GM12878 (cell line): ENCODE measurements around the gene ITGAV. TPM values are rescaled to one million over a fixed set of nuclear protein-coding genes. Genes with fewer than 3 reads are reported as not detected.

ENCODE experiments used
- ATAC-seq: fragments of 200-7000 bp; cut with Tn5 transposase; 3 replicates; pipeline ENCODE4 v1.9.1; 2020; ENCODE audit warnings: mild to moderate bottlenecking, moderate library complexity
- BruUV-seq: library from RNA; stranded (reverse); fragments of 400-500 nt; replicated peaks from 2 replicates; lab custom pipeline; 2021; lab: Mats Ljungman, UMichigan
- CTCF ChIA-PET: fragments of 300-600 bp; sonication (Branson Sonifier 250); formaldehyde crosslinking; extraction: SDS; loops from one replicate; lab custom pipeline; 2021; ENCODE audit warnings: inconsistent platforms; lab: Yijun Ruan, JAX
- POLR2A ChIA-PET: fragments of 350-600 bp; formaldehyde crosslinking; extraction: SDS; loops from one replicate; lab custom pipeline; 2021; ENCODE audit warnings: inconsistent platforms; lab: Charles Lee
- RAD21 ChIA-PET: fragments of 300-600 bp; sonication (Branson Sonifier 250); formaldehyde crosslinking; loops from one replicate; lab custom pipeline; 2023; ENCODE audit warnings: antibody characterized with exemption; ENCODE audit not compliant: unreplicated experiment; lab: Charles Lee
- SMC1A ChIA-PET: fragments of 300-600 bp; sonication (Branson Sonifier 250); formaldehyde crosslinking; loops from one replicate; lab custom pipeline; 2023; ENCODE audit not compliant: unreplicated experiment, uncharacterized antibody; lab: Charles Lee
- DNase-seq: peaks from one replicate; pipeline ENCODE4 v3.0.0-alpha.2; 2011; ENCODE audit warnings: low read depth, low spot score
- FAIRE-seq: peaks from 3 replicates; lab custom pipeline; 2011; peaks lifted over from hg19 to GRCh38; lab: Jason Lieb, UNC
- H2AFZ ChIP-seq: 2 replicates; pipeline ENCODE4 v1.6.0; 2011; ENCODE audit warnings: low read depth, low read length, control low read depth; ENCODE audit not compliant: control insufficient read depth
- H3K27ac ChIP-seq: 2 replicates; pipeline ENCODE4 v1.5.1; 2011; ENCODE audit warnings: control low read depth; ENCODE audit not compliant: control insufficient read depth, insufficient read depth
- H3K27me3 ChIP-seq, 2 experiments: replicated peaks in 1 of 2; 2 replicates each; pipeline versions ENCODE4 v1.6.0 to v1.6.1; 2011; ENCODE audit warnings: low read length in 1 of 2; ENCODE audit not compliant: control insufficient read depth in 2 of 2, insufficient read depth in 2 of 2
- H3K36me3 ChIP-seq, 2 experiments: 2 replicates each; pipeline ENCODE4 v1.5.1; 2011; ENCODE audit warnings: low read length in 1 of 2; ENCODE audit not compliant: control insufficient read depth in 2 of 2, insufficient read depth in 2 of 2
- H3K4me1 ChIP-seq: 2 replicates; pipeline ENCODE4 v1.6.1; 2011; ENCODE audit warnings: mild to moderate bottlenecking, low read length, moderate library complexity, mixed read lengths; ENCODE audit not compliant: control insufficient read depth, insufficient read depth
- H3K4me2 ChIP-seq: 2 replicates; pipeline ENCODE4 v1.6.0; 2011; ENCODE audit warnings: control low read depth; ENCODE audit not compliant: control insufficient read depth, insufficient read depth
- H3K4me3 ChIP-seq: fragments of 200-600 bp; sonication (generic); 2 replicates; pipeline ENCODE4 v1.5.1; 2016
- H3K79me2 ChIP-seq: 2 replicates; pipeline ENCODE4 v1.6.0; 2011; ENCODE audit warnings: low read length; ENCODE audit not compliant: control insufficient read depth, insufficient read depth
- H3K9ac ChIP-seq: 2 replicates; pipeline ENCODE4 v1.8.0; 2011; ENCODE audit warnings: low read length, control low read depth, mixed read lengths; ENCODE audit not compliant: control insufficient read depth, insufficient read depth
- H3K9me3 ChIP-seq: replicated peaks from 3 replicates; pipeline ENCODE4 v1.5.1; 2011; ENCODE audit warnings: mild to moderate bottlenecking, low read length; ENCODE audit not compliant: control insufficient read depth, insufficient read depth
- H4K20me1 ChIP-seq: 2 replicates; pipeline ENCODE4 v1.6.0; 2011; ENCODE audit not compliant: control insufficient read depth, insufficient read depth
- EED ChIP-seq: sonication (generic); IDR thresholded peaks from 2 replicates; pipeline ENCODE4 v1.6.1; 2016; ENCODE audit warnings: antibody characterized with exemption, low read depth
- EP300 ChIP-seq, 2 experiments: fragments of 150-350 bp in 1 of 2; IDR thresholded peaks; 2 replicates each; pipeline ENCODE4 v1.6.1; 2011 to 2012; ENCODE audit warnings: low read depth in 2 of 2, low read length in 2 of 2, borderline replicate concordance in 1 of 2, improper control_type of control experiment in 1 of 2, inconsistent platforms in 1 of 2; ENCODE audit not compliant: control insufficient read depth in 1 of 2
- IRF4 ChIP-seq: IDR thresholded peaks from 2 replicates; pipeline ENCODE4 v1.6.1; 2011; ENCODE audit warnings: low read depth, low read length
- NRF1 ChIP-seq: conservative IDR thresholded peaks from 2 replicates; pipeline ENCODE4 v1.6.1; 2011; ENCODE audit warnings: mild to moderate bottlenecking, low read depth, low read length, improper control_type of control experiment
- WGBS: methylation state at CpG from one replicate; pipeline ENCODE4 v1.1.6; 2016; ENCODE audit warnings: low lambda C conversion rate; ENCODE audit not compliant: insufficient replicate concordance, insufficient coverage; ENCODE audit errors: missing lambda C conversion rate; 5-methylcytosine and 5-hydroxymethylcytosine counted together
- in situ Hi-C: fragments of 300-500 bp; cut with MboI; formaldehyde crosslinking; loops from 9 replicates; pipeline ENCODE4 v1.14.3; 2018; ENCODE audit warnings: mixed read lengths
- intact Hi-C: fragments of 100-400 bp; cut with micrococcal nuclease; formaldehyde crosslinking; loops from one replicate; pipeline ENCODE4 v1.14.2; 2022; ENCODE audit not compliant: unreplicated experiment
- polyA plus RNA-seq, 11 experiments: library from polyadenylated mRNA; depleted of rRNA in 4 of 11; unstranded in 6 of 11; stranded (reverse) in 5 of 11; fragments of >200 nt; fragmentation: Nextera tagmentation in 4 of 11; fragmentation: Illumina TruSeq in 1 of 11; extraction: Ambion mirVana in 4 of 11; extraction: Trizol in 1 of 11; gene quantifications; 1 replicate in 1 of 11; 2 replicates in 10 of 11; pipeline versions ENCODE4 v1.2.1 to v1.2.3, GENCODE V29; 2011 to 2016; ENCODE audit warnings: inconsistent platforms in 2 of 11, missing spikeins in 2 of 11, low read depth in 1 of 11
- total RNA-seq, 4 experiments: library from RNA; depleted of rRNA in 3 of 4; stranded (reverse); fragments of >200 nt in 3 of 4; fragmentation: Illumina TruSeq in 1 of 4; extraction: Trizol in 1 of 4; gene quantifications; 2 replicates each; pipeline versions ENCODE4 v1.2.1 to v1.2.3, GENCODE V29; 2013 to 2021
- TF ChIP-seq, protein P1 (sequence below): fragments of 150-350 bp; IDR thresholded peaks from 2 replicates; pipeline ENCODE4 v1.6.1; 2014; ENCODE audit warnings: mild to moderate bottlenecking, low read depth, low read length
- TF ChIP-seq, protein P2 (sequence below): fragments of 450-650 bp; IDR thresholded peaks from 2 replicates; pipeline ENCODE4 v1.6.1; 2016; ENCODE audit warnings: mild to moderate bottlenecking

ITGAV gene
- total and polyA plus RNA-seq, 10 of the 15 experiments (the other 5 are each of a cell fraction or from before 2014, with no cell fraction given), result 2.1 to 10.8 (median 6.1) TPM

DNA sequence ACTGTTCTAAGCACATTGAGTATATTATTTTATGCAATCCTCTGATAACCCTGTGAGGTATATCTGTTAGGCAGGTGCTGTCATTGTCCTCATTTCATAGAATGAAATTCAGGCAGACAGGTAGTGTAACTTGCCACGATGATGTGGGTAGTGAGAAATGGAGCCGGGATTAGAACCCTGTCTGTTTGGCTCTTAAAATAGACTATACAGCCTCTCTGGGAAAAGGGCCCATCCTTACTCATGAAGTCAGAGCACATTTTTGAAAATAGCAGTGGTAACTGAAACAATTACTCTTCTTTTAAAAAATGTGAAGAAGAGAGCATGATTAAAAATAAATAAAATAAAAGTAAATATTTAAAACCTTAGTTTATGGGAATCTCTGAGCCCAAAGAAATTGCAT lies 127.0 kb downstream of the ITGAV start:
- ChIA-PET POLR2A (interaction anchor here (1.5 kb wide), 1 partner anchor 19 kb away, joined by 3 read pairs; no protein-coding TSS in a partner anchor), RAD21 (no interaction called here), CTCF (interaction anchor here (0.6 kb wide), 1 partner anchor 19 kb away, joined by 3 read pairs; no protein-coding TSS in a partner anchor), SMC1A (no interaction called here)
- DNase-seq (no peak), FAIRE-seq (no peak), ATAC-seq (no peak)
- Histone ChIP-seq H3K27me3 (no peaks in the 10 kb centered on the region), H3K79me2 (no peaks in the 10 kb centered on the region), H2AFZ (no peak overlapping the region), H3K4me3 (no peak overlapping the region), H3K4me2 (no peak overlapping the region), H3K4me1 (no peaks in the 10 kb centered on the region), H4K20me1 (no peaks in the 10 kb centered on the region), H3K36me3 (no peaks in the 10 kb centered on the region), H3K9me3 (no peaks in the 10 kb centered on the region), H3K9ac (no peak overlapping the region), H3K27ac (no peak overlapping the region)
- TF ChIP-seq EED (no peak), EP300 (IDR thresholded peaks at IDR 0.05; ENCODE audit: borderline replicate concordance in 1 of 2, control insufficient read depth in 1 of 2, low read depth in 2 of 2, low read length in 2 of 2) (no peak), IRF4 (no peak), NRF1 (no peak)
- TF ChIP-seq, protein P1, sequence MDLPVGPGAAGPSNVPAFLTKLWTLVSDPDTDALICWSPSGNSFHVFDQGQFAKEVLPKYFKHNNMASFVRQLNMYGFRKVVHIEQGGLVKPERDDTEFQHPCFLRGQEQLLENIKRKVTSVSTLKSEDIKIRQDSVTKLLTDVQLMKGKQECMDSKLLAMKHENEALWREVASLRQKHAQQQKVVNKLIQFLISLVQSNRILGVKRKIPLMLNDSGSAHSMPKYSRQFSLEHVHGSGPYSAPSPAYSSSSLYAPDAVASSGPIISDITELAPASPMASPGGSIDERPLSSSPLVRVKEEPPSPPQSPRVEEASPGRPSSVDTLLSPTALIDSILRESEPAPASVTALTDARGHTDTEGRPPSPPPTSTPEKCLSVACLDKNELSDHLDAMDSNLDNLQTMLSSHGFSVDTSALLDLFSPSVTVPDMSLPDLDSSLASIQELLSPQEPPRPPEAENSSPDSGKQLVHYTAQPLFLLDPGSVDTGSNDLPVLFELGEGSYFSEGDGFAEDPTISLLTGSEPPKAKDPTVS, result no peak
- TF ChIP-seq, protein P2, sequence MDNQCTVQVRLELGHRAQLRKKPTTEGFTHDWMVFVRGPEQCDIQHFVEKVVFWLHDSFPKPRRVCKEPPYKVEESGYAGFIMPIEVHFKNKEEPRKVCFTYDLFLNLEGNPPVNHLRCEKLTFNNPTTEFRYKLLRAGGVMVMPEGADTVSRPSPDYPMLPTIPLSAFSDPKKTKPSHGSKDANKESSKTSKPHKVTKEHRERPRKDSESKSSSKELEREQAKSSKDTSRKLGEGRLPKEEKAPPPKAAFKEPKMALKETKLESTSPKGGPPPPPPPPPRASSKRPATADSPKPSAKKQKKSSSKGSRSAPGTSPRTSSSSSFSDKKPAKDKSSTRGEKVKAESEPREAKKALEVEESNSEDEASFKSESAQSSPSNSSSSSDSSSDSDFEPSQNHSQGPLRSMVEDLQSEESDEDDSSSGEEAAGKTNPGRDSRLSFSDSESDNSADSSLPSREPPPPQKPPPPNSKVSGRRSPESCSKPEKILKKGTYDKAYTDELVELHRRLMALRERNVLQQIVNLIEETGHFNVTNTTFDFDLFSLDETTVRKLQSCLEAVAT, result no peak
- WGBS, result 83% methylated on average over 2 of the region's 2 CpGs
- in situ Hi-C loops, result no loop called here
- intact Hi-C loops, result no loop called here
- BruUV-seq, result no TSS peak
